Heart left ventricle (tissue), 13 donors: Measurements from ENCODE around the gene HOXB6.

Source experiments
- POLR2A ChIP-seq, 2 donors: fragments of 450-650 bp; IDR thresholded peaks; one replicate each; pipeline ENCODE4 v1.6.1; 2017; ENCODE audit warnings: antibody characterized with exemption in 2 of 2, mild to moderate bottlenecking in 2 of 2, moderate library complexity in 2 of 2
- TF ChIP-seq, protein P1 (sequence below), 12 donors: fragments of 200-600 bp; sonication (generic) in 4 of 12; IDR thresholded peaks; one replicate each; pipeline versions ENCODE4 v1.5.0 to v1.8.0; 2018 to 2022; ENCODE audit warnings: antibody characterized with exemption in 12 of 12, mild to moderate bottlenecking in 5 of 12
- donor health status: ischemic (EF 13 %, LVEDD 7.1; RV severe dilation, severe dysfunction).
- donor health status: DM: no; HTN: yes; CAD: no.
- donor health status: DM: no; HTN: no; CAD: no.
- donor health status: ischemic (EF 25% LVEDD 6.9; RV normal size, moderate dysfunction).
- donor health status: ischemic (EF 25% LVEDD 5.7; RV mildly dilated, moderate dysfunction).
- donor health status: ischemic (EF 35%, LVEDD 5.7; RV mildly dilated, moderate dysfunction).
- donor health status: nonischemic (EF 11% LVEDD 7.7; RV severe dilation, severe dysfunction).
- donor health status: DM: yes; HTN: yes; CAD: no.
- donor health status: PGD.
- donor health status: ischemic (EF 29% LVEDD 5.4; RV normal size, mild dysfunction).
- donor health status: nonischemic (EF 23%, LVEDD 6.1; RV moderate dilation, normal function).

DNA sequence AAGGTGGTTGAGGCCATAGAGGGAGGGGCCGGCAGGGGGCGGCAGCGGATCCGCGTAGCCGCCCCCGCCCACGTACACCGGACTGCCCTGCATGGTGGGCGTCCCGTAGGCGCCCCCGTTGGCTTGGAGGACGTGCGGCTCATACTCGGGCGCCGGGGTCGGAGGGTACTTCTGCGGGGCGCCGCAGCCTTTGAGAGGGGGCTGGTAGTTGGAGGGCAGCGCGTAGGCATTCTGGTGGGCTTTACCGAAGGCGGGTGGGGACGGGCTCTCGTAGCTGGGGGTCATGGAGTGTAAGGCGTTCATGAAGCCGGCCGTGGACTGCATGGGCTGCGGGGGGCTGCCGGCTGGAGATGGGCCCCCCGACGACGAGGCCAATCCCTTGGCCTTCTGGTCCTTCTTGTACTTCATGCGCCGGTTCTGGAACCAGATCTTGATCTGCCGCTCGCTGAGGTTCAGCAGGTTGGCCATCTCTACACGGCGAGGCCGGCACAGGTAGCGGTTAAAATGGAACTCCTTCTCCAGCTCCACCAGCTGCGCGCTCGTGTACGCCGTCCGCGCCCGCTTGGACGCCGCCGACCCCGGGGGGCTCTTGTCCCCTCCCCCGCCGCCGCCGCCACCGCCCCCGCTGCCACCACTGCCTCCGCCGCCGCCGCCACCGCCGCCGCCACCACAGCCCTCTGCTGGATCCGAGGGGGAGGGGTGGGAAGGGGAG is 54.1 kb downstream of the HOXB6 start:
- TF ChIP-seq, protein P1, sequence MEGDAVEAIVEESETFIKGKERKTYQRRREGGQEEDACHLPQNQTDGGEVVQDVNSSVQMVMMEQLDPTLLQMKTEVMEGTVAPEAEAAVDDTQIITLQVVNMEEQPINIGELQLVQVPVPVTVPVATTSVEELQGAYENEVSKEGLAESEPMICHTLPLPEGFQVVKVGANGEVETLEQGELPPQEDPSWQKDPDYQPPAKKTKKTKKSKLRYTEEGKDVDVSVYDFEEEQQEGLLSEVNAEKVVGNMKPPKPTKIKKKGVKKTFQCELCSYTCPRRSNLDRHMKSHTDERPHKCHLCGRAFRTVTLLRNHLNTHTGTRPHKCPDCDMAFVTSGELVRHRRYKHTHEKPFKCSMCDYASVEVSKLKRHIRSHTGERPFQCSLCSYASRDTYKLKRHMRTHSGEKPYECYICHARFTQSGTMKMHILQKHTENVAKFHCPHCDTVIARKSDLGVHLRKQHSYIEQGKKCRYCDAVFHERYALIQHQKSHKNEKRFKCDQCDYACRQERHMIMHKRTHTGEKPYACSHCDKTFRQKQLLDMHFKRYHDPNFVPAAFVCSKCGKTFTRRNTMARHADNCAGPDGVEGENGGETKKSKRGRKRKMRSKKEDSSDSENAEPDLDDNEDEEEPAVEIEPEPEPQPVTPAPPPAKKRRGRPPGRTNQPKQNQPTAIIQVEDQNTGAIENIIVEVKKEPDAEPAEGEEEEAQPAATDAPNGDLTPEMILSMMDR (IDR thresholded peaks at IDR 0.05): no peak
- no peak for TF ChIP-seq POLR2A (IDR thresholded peaks at IDR 0.05)
